Embryonic facial prominence (tissue), 1 donor: Measurements from ENCODE around the gene TMEM163.
"Not testable (repeated sequence)": the region's sequence is repeated elsewhere in the genome, so short reads cannot be mapped to it uniquely, and the experiment has no call there.

Source experiments
- DNase-seq: peaks from one replicate; pipeline ENCODE4 v3.0.0-alpha.2; 2016; ENCODE audit errors: extremely low spot score

TMEM163 gene

DNA sequence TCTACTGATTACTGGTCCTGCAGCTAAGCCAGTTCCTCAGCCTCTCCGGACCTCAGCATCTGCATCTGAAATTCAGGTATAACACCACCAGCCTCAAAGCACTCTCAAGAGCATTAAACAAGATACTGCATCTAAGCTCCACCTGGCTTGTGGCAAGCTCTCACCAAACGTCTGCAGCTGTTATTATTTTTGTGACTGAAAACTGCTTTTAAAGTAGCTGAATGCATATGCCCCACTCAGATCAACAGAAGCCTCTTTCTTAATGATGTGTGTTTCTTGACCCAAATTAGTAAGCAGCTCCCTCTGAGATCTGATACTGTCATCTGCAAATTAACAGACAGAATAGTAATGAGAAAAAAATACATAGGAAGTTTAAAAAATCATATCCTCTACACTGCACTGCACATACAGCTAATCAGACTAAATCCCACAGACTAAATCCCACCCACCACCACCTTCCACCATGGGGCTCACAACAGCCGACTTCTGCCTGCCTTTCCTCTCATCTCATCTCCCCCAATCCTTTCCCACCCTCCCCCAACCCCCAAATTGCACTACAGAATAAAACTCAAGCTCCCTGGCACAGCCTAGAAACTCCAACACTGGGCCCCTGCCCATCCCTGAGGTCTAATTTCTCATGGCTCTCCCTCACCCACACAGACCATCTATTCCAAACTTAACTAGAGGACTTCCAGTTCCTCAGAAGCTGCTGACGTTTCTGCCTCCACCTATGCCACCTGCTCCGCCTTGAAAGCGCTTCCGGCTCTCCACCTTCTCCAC lies 52.9 kb downstream of the TMEM163 start:
- no peak for DNase-seq

DNA sequence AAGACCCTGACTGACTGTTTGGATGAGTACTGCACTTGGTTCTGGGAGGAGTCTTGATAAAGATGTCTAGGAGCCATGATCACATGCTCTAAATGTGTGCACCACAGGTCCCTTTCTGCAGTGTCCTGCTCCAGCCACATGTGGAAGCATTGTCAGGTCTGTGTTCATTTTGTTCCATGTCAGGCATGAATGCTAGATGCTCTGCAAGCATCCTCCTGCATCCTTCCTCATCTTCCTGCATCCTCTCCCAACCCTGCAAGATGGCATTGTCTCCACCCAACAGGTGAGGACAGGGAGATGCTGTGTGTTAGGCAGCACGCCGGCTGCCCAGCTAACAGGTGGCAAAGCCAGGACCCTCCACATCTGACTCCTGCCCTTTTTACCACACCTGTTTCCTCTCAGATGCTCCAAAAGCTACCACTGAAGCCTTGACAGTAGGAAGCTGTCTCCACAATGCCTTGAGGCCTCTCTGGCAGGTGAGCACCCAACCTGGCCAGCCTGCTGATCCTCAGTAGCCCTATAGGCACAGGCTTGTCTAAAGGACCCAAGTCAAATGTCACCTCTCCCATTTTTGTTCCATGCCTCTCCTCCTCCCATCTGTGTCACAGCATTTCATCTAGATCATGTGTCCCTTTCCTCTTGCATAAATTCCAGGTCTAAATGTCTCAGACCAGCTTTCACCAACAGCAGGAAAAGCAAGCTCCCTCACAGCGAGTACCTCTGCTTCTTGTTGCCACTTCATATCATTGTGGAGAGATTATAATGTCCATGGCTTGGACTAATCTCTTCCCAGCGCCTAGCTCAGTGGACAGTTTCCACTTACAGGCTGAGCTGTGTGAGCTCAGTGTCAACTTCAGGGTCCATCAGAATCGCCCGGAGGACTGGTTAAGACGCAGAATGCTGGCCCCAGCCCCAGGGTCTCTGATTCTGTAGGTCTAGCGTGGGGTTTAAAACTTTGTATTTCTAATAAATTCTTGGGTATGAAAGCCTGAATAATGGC lies 55.0 kb downstream of the TMEM163 start:
- DNase-seq, result no peak

DNA sequence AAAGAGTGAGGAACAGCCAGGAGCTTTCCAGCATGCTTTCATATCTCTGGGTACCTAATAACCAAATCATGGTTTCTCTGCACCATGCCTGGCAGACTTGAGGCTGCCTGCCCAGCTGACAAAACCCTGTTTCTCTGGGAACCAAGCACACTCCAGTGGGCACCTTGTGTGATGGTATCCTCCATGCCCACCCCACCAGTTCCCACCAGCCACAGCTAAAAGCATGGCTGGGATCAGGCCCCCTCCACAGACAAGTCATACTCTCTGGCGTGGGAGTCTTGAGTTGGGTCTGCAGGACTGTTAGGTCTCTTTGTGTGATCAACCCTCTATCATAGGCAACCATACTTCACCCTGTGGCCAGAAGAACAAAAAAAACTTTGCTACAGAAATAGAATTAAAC lies 56.0 kb downstream of the TMEM163 start:
- no peak for DNase-seq

GRCh38 chr2:134660626-134661402 lies 58.0 kb downstream of the TMEM163 start:
- no peak for DNase-seq

- DNase-seq, result no peak
These were observed 59.1 kb downstream of the TMEM163 start for GRCh38 chr2:134659724-134660123.

DNA sequence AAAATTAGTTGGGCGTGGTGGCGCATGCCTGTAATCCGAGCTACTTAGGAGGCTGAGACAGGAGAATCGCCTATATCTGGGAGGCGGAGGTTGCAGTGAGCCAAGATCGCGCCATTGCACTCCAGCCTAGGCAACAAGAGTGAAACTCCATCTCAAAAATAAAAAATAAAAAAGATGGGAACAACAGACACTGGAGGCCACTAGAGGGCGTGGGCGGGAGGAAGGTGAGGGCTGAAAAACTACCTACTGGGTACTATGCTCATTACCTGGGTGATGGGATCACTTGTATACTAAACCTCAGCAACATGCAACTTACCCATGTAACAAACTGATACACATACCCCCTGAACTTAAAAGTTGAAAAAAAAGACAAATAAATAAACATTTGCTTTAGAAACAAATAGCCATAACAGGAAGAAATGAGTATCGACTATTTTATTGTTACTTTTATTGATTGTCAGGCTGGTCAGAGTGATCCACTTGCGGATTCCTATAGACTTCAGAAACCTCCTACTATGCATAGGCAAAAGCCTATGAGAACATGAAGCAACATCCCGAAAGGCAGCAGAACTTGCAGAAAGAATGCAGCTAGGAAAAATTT lies 61.0 kb downstream of the TMEM163 start:
- DNase-seq, result no peak

DNA sequence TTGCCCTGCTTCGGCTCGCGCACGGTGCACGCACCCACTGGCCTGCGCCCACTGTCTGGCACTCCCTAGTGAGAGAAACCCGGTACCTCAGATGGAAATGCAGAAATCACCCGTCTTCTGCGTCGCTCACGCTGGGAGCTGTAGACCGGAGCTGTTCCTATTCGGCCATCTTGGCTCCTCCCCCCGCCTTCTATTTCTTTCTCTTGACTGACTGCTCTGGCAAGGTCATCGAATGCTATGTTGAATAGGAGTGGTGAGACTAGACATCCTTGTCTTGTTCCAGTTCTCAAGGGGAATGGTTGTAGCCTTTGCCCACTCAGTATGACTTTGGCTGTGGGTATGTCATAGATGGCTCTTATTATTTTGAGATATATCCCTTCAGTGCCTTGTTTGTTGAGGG lies 62.4 kb downstream of the TMEM163 start:
- not testable (repeated sequence) for DNase-seq

- DNase-seq, result no peak
These were observed 70.2 kb downstream of the TMEM163 start for GRCh38 chr2:134648586-134648985.

GRCh38 chr2:134647607-134648256 lies 71.1 kb downstream of the TMEM163 start:
- DNase-seq, result no peak

DNA sequence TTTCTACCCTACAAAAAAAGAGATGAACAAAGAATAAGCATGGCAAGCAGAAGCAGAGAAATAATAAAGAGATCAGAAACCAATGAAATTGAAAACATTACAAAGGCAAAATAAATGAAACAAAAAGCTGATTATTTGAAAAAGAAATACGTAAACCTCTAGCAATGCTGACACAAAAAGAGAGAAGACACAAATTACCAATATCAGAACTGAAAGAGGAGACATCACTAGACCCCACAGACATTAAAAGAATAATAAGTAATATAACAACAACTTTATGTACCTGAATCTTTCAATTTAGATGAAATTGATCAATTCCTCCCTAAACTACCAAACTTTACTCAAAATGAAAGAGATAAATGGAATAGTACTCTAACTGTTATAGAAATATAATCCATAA lies 75.9 kb downstream of the TMEM163 start:
- DNase-seq, result no peak

DNA sequence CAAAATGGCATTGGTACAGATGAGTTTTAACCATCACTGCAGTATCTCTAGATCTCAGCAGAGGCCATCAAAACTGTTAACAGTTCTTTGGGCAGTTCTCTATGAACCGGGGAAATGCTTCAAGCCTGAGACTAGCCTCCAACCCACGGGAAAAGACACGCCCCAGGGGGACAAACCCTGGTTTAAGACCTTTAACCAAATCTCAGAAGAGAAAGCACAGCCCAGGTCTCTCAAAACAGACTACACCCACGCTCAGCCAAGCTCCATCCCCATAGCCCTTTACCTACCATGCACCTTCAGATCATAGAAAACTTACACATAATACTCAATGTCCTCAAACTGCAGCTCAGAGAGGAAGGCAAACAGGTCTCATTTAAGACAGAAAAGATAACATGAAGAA lies 78.3 kb downstream of the TMEM163 start:
- no peak for DNase-seq

GRCh38 chr2:134639265-134639664 lies 79.5 kb downstream of the TMEM163 start:
- DNase-seq, result no peak

DNA sequence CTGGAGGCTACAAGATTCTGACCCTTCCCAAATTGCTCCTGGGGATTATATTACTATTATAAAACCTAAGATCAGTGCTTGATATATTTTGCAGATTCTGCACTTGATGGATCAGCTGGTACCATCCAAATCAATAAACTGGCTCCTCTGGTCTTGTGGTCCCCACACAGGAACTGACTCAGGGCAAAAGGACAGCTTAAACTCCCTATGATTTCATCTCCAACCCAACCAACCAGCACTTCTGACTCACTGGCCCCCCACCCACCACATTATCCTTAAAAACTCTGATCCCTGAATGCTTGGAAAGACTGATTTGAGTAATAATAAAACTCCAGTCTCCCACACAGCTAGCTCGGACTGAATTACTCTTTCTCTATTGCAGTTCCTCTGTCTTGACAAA lies 82.1 kb downstream of the TMEM163 start:
- no peak for DNase-seq

DNA sequence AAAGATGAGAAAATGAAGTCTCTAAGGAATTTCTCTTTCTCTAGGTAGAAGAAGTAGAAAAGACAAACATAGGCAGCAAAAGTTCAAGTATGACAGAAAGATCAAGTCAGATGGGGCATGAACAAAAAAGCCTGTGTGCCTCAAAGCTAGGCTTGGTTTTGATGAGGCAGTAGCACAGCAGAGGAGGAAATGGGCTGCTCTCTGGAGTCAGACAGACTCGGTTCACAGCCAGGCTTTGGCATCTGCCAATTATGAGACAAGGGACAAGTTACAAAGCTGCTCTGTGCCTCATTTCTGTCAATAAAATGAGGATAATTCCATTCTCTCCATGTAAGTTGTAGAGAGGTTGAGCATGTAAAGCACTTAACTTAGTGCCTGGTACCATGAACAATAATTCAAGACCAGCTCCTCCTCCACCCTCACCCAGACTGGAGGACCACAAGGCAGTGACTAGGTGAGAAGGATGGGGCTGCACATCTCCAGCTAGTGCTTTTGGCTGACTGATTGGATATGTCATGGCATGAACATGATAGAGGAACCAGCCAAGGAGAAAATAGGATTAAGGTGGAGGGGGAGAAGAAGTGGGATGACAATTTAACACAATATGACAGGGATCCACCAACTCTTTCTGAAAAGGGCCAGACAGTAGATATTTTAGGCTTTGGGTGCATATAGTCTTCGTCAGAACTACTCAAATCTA lies 84.6 kb downstream of the TMEM163 start:
- no peak for DNase-seq

DNA sequence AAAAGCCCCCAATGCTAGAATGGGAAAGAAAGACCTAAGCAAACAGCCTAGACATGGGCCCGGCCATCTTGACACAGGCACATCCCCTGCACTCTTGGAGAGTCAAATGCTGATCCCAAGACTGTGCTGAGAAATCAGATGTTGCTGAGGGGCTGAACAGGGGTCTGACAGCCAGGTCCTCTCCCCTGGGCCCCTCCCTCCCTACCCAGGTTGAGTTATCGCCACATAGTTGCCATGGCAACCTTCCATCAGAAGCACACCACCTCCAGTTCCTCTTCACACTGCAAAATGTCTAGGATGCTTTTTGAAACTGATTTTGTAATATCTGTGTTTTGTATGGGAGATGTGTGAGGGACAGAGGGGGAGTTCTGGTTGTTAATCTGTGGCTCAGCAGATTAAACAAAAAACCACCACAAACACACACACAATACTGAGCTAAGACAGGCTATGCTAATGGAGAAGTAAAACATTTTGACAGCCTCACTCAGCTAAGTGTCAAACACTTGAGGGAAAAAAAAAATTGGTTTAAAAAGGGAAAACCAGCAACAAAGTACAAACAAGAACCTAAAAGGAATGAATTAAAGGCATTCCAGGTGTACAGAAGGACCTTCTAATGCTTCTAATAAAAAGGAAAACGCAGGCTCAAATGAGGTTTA lies 88.2 kb downstream of the TMEM163 start:
- no peak for DNase-seq

- no peak for DNase-seq
These were observed 90.3 kb downstream of the TMEM163 start for GRCh38 chr2:134628453-134628852.

- no peak for DNase-seq
These were observed 92.0 kb downstream of the TMEM163 start for GRCh38 chr2:134626781-134627180.

- no peak for DNase-seq
These were observed 93.5 kb downstream of the TMEM163 start for GRCh38 chr2:134625311-134625710.

DNA sequence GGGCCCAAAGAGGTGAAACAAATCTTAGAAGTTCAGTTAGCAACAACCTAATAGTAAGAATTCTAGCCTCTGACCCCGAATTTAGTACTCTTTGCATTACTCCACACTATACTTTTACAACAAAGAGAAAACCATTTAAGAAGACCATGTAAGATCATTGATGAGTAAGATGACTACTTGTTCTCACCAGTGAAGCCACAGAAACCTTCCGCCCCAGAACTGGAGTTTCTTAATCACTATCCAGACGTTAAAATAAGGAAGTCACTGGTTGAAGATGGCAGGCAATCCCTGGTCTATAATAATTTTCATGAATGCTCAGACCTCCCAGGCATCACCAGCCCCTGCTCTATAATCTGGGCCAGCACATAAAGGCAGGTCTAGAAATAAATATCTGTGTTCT lies 95.0 kb downstream of the TMEM163 start:
- no peak for DNase-seq

DNA sequence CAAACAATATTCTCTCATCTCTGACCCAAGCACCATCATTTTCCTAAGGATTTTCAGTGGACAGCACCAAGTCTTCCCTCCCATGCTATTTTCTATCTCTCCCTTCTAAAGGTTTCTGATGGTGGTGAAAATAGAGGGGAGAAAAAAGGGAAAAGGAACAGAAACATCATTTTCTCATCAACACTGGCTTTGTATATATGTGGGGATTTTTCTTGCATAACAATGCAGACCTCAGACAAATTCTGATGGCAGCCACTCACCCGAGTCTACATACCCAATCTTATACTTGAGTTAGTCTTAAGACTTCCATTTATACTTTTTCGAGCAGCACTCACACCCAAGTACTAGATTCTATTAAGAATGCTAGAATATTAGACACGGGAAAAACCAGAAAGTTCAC lies 95.8 kb downstream of the TMEM163 start:
- no peak for DNase-seq
